ENCODE measurements around the gene KIAA0513.
"Not testable (repeated sequence)": the region's sequence is repeated elsewhere in the genome, so short reads cannot be mapped to it uniquely, and the experiment has no call there.

KIAA0513 gene

GRCh38 chr16:85051683-85052082 lies 24.1 kb downstream of the KIAA0513 start:
- no peak for DNase-seq

GRCh38 chr16:85052536-85052935 lies 24.9 kb downstream of the KIAA0513 start:
- DNase-seq: no peak

GRCh38 chr16:85054321-85054720 lies 26.7 kb downstream of the KIAA0513 start:
- not testable (repeated sequence) for DNase-seq

- DNase-seq: no peak
Observed at GRCh38 chr16:85054948-85055492, 27.4 kb downstream of the KIAA0513 start.

- no peak for DNase-seq
Observed at GRCh38 chr16:85055493-85056210, 28.1 kb downstream of the KIAA0513 start.

- DNase-seq: no peak
Observed at GRCh38 chr16:85056211-85056748, 28.7 kb downstream of the KIAA0513 start.

GRCh38 chr16:85057212-85057889 lies 29.8 kb downstream of the KIAA0513 start:
- no peak for DNase-seq

- no peak for DNase-seq
Observed at GRCh38 chr16:85057948-85058347, 30.4 kb downstream of the KIAA0513 start.

GRCh38 chr16:85058909-85059308 lies 31.3 kb downstream of the KIAA0513 start:
- DNase-seq: no peak

GRCh38 chr16:85061566-85061965 lies 34.0 kb downstream of the KIAA0513 start:
- DNase-seq: no peak

GRCh38 chr16:85062323-85062722 lies 34.7 kb downstream of the KIAA0513 start:
- no peak for DNase-seq

- no peak for DNase-seq
Observed at GRCh38 chr16:85062845-85063244, 35.2 kb downstream of the KIAA0513 start.

- DNase-seq: no peak
Observed at GRCh38 chr16:85064186-85064585, 36.6 kb downstream of the KIAA0513 start.

GRCh38 chr16:85065099-85065498 lies 37.5 kb downstream of the KIAA0513 start:
- no peak for DNase-seq

GRCh38 chr16:85066346-85066885 lies 38.8 kb downstream of the KIAA0513 start:
- no peak for DNase-seq

GRCh38 chr16:85067024-85067423 lies 39.4 kb downstream of the KIAA0513 start:
- DNase-seq: no peak

GRCh38 chr16:85067426-85067825 lies 39.8 kb downstream of the KIAA0513 start:
- DNase-seq: no peak

- DNase-seq: no peak
Observed at GRCh38 chr16:85068746-85069145, 41.2 kb downstream of the KIAA0513 start.

- no peak for DNase-seq
Observed at GRCh38 chr16:85069171-85069570, 41.6 kb downstream of the KIAA0513 start.

- no peak for DNase-seq
Observed at GRCh38 chr16:85072076-85072860, 44.7 kb downstream of the KIAA0513 start.

GRCh38 chr16:85072947-85073346 lies 45.4 kb downstream of the KIAA0513 start:
- DNase-seq: no peak

- no peak for DNase-seq
Observed at GRCh38 chr16:85074225-85074914, 46.8 kb downstream of the KIAA0513 start.
